Pancreas (tissue), 10 donors: ENCODE measurements around the gene ACVR1B. TPM values are rescaled to one million over a fixed set of nuclear protein-coding genes. Genes with fewer than 3 reads are reported as not detected.

ENCODE experiments used
- ATAC-seq, 4 donors: fragments of 200-7000 bp; cut with Tn5 transposase; one replicate each; pipeline versions ENCODE4 v1.8.0 to v1.9.1; 2020; ENCODE audit warnings: mild to moderate bottlenecking in 4 of 4, moderate library complexity in 4 of 4
- DNase-seq, 6 donors: peaks; one replicate each; pipeline ENCODE4 v3.0.0-alpha.2; 2020
- FAIRE-seq: peaks from 2 replicates; lab custom pipeline; 2012; peaks lifted over from hg19 to GRCh38; lab: Jason Lieb, UNC
- H3K27ac ChIP-seq, 4 donors: fragments of 200-600 bp; sonication (generic); 1 replicate in 3 of 4; 2 replicates in 1 of 4; pipeline versions ENCODE4 v1.5.0 to v1.8.0; 2020
- H3K27me3 ChIP-seq, 4 donors: fragments of 200-600 bp; one replicate each; pipeline ENCODE4 v1.8.0; 2021
- H3K36me3 ChIP-seq, 3 donors: fragments of 200-600 bp; sonication (generic) in 1 of 3; one replicate each; pipeline versions ENCODE4 v1.5.0 to v1.8.0; 2020 to 2021
- H3K4me1 ChIP-seq, 3 donors: fragments of 200-600 bp; one replicate each; pipeline ENCODE4 v1.8.0; 2021
- H3K4me3 ChIP-seq, 4 donors: fragments of 200-600 bp; sonication (generic) in 2 of 4; one replicate each; pipeline versions ENCODE4 v1.5.0 to v1.8.0; 2020 to 2021
- H3K9me3 ChIP-seq, 4 donors: fragments of 200-600 bp; one replicate each; pipeline ENCODE4 v1.8.0; 2021
- CTCF ChIP-seq, 4 donors: fragments of 200-600 bp; sonication (generic) in 3 of 4; IDR thresholded peaks; one replicate each; pipeline versions ENCODE4 v1.5.0 to v1.8.0; 2021; ENCODE audit warnings: antibody characterized with exemption in 4 of 4
- whole genome bisulfite sequencing, 2 donors: extraction: QIAGEN DNeasy Blood & Tissue Kit; methylation state at CpG; one replicate each; pipeline ENCODE4 v1.1.7; 2013; 5-methylcytosine and 5-hydroxymethylcytosine counted together
- intact Hi-C, 3 donors: fragments of 100-400 bp; cut with DNase I; formaldehyde crosslinking; loops; one replicate each; pipeline versions ENCODE4 v1.11.1 to v1.14.2; 2022
- polyA plus RNA-seq, 2 donors: library from polyadenylated mRNA; stranded (reverse); fragments of 200-250 nt; gene quantifications; one replicate each; pipeline ENCODE4 v1.2.3, GENCODE V29; 2013
- total RNA-seq, 6 donors: library from RNA; stranded (reverse); fragmentation: NEBNext Ultra II Directional in 4 of 6; extraction: Animal tissue kit (Norgen Biotek cat#: 25700) in 4 of 6; gene quantifications; one replicate each; pipeline versions ENCODE4 v1.2.1 to v1.2.4, GENCODE V29; 2021 to 2023
- donor health status: healthy with polysubstance abuse.
- donor health status: DM: no; HTN: no; CAD: no; lungs with moderate emphysema.
- donor health status: DM: no; HTN: no; CAD: no.
- donor health status: control.
- donor health status: control.
- donor health status: Bipolar disorder and iron deficiency.
- donor health status: DM: yes; HTN: yes; CAD: no.
- donor health status: DM: no; HTN: no; CAD: no.
- donor health status: DM: no; HTN: no; CAD: no.
- donor health status: DM: yes; HTN: yes; CAD: no.

Gene ACVR1B
- total and polyA plus RNA-seq, 8 donors: 16.0 to 31.4 (median 26.2) TPM

GRCh38 chr12:51950682-51951198, 759 bp upstream of the ACVR1B start:
- DNase-seq (no peak), ATAC-seq (no peak), FAIRE-seq (no peak)
- intact Hi-C loops: no loop called here
- WGBS, 2 donors: 1% methylated on average over 5 of the region's 5 CpGs
- H3K36me3 ChIP-seq: no peaks in the 10 kb centered on the region
- peak overlapping the region; percentile 20 to 43 (median 37) for H3K4me3 ChIP-seq
- TF ChIP-seq CTCF (IDR thresholded peaks at IDR 0.05): no peak
- peaks cover 13 to 25% (median 23%) of the 10 kb centered on the region in 3 donors for H3K4me1 ChIP-seq
- peak overlapping the region in 2 of 4 donors; percentile 10 to 62 for H3K27ac ChIP-seq
- H3K9me3 ChIP-seq: no peaks in the 10 kb centered on the region
- H3K27me3 ChIP-seq: no peaks in the 10 kb centered on the region

- no peaks in the 10 kb centered on the region for H3K9me3 ChIP-seq
- FAIRE-seq (no peak), ATAC-seq (peak; percentile 2 to 21 (median 10)), DNase-seq (peak in 5 of 6 donors; percentile 25 to 83 (median 55))
- H3K4me1 ChIP-seq: peaks cover 18 to 33% (median 31%) of the 10 kb centered on the region in 3 donors
- WGBS, 2 donors: 1% methylated on average over 21 to 50 of the region's 50 CpGs
- H3K27ac ChIP-seq: peak overlapping the region; percentile 87 to 98 (median 96)
- no peaks in the 10 kb centered on the region for H3K36me3 ChIP-seq
- peak overlapping the region; percentile 86 to 100 (median 94) for H3K4me3 ChIP-seq
- intact Hi-C loops: no loop called here
- no peak for TF ChIP-seq CTCF (IDR thresholded peaks at IDR 0.05)
- H3K27me3 ChIP-seq: no peaks in the 10 kb centered on the region
Observed at GRCh38 chr12:51951843-51952722, 584 bp downstream of the ACVR1B start.

GRCh38 chr12:51953089-51953488, 1.6 kb downstream of the ACVR1B start:
- H3K27ac ChIP-seq: peak overlapping the region in 3 of 4 donors; percentile 24 to 98 (median 96)
- intact Hi-C loops: no loop called here
- ATAC-seq: no peak
- no peaks in the 10 kb centered on the region for H3K36me3 ChIP-seq
- H3K9me3 ChIP-seq: no peaks in the 10 kb centered on the region
- peak overlapping the region; percentile 86 to 100 (median 94) for H3K4me3 ChIP-seq
- TF ChIP-seq CTCF (IDR thresholded peaks at IDR 0.05): no peak
- no peak for FAIRE-seq
- peaks cover 18 to 43% (median 31%) of the 10 kb centered on the region in 3 donors for H3K4me1 ChIP-seq
- 10 to 11% methylated on average over 8 of the region's 8 CpGs for WGBS, 2 donors
- H3K27me3 ChIP-seq: no peaks in the 10 kb centered on the region
- DNase-seq: no peak

- WGBS, 2 donors: 6% methylated on average over 4 of the region's 4 CpGs
- FAIRE-seq (no peak), DNase-seq (no peak), ATAC-seq (peak in 1 of 4 donors; percentile 0)
- Histone ChIP-seq H3K4me1 (peaks cover 22 to 47% (median 38%) of the 10 kb centered on the region in 3 donors), H3K4me3 (peak overlapping the region in 2 of 4 donors; percentile 97 to 100), H3K27me3 (no peaks in the 10 kb centered on the region), H3K9me3 (no peaks in the 10 kb centered on the region), H3K36me3 (no peaks in the 10 kb centered on the region), H3K27ac (peak overlapping the region; percentile 25 to 98 (median 77))
- intact Hi-C loops: no loop called here
- TF ChIP-seq CTCF (IDR thresholded peaks at IDR 0.05): no peak
Observed at GRCh38 chr12:51953864-51954263, 2.4 kb downstream of the ACVR1B start.
